SK-N-SH (cell line): ENCODE results near the gene C5orf58.

Source experiments
- CTCF ChIP-seq: fragments of 200-600 bp; sonication (generic); IDR thresholded peaks from 2 replicates; pipeline ENCODE4 v1.6.1; 2017; ENCODE audit warnings: antibody characterized with exemption, mild to moderate bottlenecking, moderate library complexity
- EP300 ChIP-seq, 2 experiments: IDR thresholded peaks; 2 replicates each; pipeline versions ENCODE4 v1.4.0 to v1.6.1; 2012; ENCODE audit warnings: borderline replicate concordance in 1 of 2, low read depth in 1 of 2, low read length in 1 of 2
- EZH2phosphoT487 ChIP-seq: fragments of 200-600 bp; sonication (generic); IDR thresholded peaks from 2 replicates; pipeline ENCODE4 v1.6.1; 2017; ENCODE audit warnings: low read depth, mixed run types, mild to moderate bottlenecking, antibody characterized with exemption, moderate library complexity, borderline replicate concordance
- FOXJ3 ChIP-seq: sonication (generic); formaldehyde crosslinking; IDR thresholded peaks from 2 replicates; pipeline ENCODE4 v1.5.1; 2020; ENCODE audit warnings: mild to moderate bottlenecking, missing genetic modification reagents
- FOXM1 ChIP-seq: IDR thresholded peaks from 2 replicates; pipeline ENCODE4 v1.4.0; 2012; ENCODE audit warnings: low read depth, mild to moderate bottlenecking
- JUND ChIP-seq: IDR thresholded peaks from 2 replicates; pipeline ENCODE4 v1.4.0; 2012
- MAX ChIP-seq: IDR thresholded peaks from 2 replicates; pipeline ENCODE4 v1.4.0; 2012; ENCODE audit warnings: low read depth
- PBX3 ChIP-seq: IDR thresholded peaks from 2 replicates; pipeline ENCODE4; 2012
- POLR2AphosphoS5 ChIP-seq: IDR thresholded peaks from 2 replicates; pipeline ENCODE4 v1.6.1; 2012; ENCODE audit warnings: low read depth, low read length
- USF2 ChIP-seq: fragments of 150-350 bp; IDR thresholded peaks from 2 replicates; pipeline ENCODE4 v1.6.1; 2017; ENCODE audit warnings: antibody characterized with exemption, low read length, low read depth, borderline replicate concordance
- YY1 ChIP-seq: IDR thresholded peaks from 2 replicates; pipeline ENCODE4 v1.4.0; 2012; ENCODE audit warnings: low read depth, mild to moderate bottlenecking
- ZBTB33 ChIP-seq: IDR thresholded peaks from 2 replicates; pipeline ENCODE4 v1.4.0; 2012; ENCODE audit warnings: low read depth, borderline replicate concordance

GRCh38 chr5:170211575-170212334 lies 21.0 kb upstream of the C5orf58 start:
- no peak for TF ChIP-seq FOXM1
- no peak for TF ChIP-seq JUND
- no peak for TF ChIP-seq CTCF
- TF ChIP-seq MAX, result no peak
- no peak for TF ChIP-seq YY1
- no peak for TF ChIP-seq POLR2AphosphoS5
- TF ChIP-seq EP300 (IDR thresholded peaks at IDR 0.05; ENCODE audit: borderline replicate concordance in 1 of 2, low read depth in 1 of 2, low read length in 1 of 2), result no peak
- TF ChIP-seq USF2, result no peak
- TF ChIP-seq EZH2phosphoT487, result no peak
- TF ChIP-seq FOXJ3, result no peak
- no peak for TF ChIP-seq ZBTB33
- TF ChIP-seq PBX3, result no peak
